ENCODE results near the gene PSMB11. TPM values are rescaled to one million over a fixed set of nuclear protein-coding genes. Genes with fewer than 3 reads are reported as not detected.
"Not testable (repeated sequence)": the region's sequence is repeated elsewhere in the genome, so short reads cannot be mapped to it uniquely, and the experiment has no call there.

PSMB11 gene
- total RNA-seq, 6 experiments from 2014 or later = 0.12 TPM; not detected in 5

DNA sequence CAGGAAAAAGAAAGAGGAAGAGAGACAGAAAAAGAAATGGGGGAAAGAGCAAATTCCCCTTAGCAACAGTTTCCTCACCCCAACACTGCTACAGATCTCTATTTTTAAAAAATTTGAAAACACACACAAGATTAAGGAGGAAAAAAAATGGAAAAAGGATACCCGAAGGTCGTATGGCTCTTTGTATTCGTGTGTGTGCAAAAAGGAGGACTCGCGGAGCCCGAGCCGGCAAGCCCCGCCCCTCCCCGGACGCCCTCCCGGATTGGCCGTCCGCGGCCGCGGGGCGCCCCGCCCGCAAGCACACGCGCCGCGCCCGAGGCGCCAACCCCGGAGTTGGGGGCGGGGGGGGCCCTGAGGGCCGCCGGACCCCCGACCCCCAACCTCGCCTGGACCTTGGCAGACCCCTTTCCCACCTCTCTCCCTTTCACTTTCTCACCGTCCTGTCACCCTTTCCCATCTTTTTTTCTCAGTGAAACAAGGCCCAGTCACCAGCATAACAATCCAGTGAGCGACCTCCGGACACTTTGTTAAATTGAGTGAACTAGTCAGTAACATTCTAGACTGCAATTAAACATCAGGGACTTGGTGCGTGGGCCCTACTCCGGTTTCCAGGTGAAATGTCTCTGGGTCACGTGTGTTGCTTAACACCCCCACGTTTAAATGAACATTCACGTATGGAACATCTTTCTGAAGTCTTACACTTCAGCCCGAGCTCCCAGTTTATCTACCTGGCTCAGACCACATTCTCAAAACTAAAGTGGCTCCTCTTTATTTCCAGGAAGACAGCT lies 31.9 kb upstream of the PSMB11 start, which contains the start of gene C14orf93:
TSS of gene C14orf93 (minus strand) at position 205 of the 788 bp plus-strand sequence. CDS start 11,120 bp downstream, outside the sequence.
- peaks cover 53% of the 10 kb centered on the region for H3K4me1 Mint-ChIP-seq (ENCODE audit: low read depth)
- TF ChIP-seq, protein P1, sequence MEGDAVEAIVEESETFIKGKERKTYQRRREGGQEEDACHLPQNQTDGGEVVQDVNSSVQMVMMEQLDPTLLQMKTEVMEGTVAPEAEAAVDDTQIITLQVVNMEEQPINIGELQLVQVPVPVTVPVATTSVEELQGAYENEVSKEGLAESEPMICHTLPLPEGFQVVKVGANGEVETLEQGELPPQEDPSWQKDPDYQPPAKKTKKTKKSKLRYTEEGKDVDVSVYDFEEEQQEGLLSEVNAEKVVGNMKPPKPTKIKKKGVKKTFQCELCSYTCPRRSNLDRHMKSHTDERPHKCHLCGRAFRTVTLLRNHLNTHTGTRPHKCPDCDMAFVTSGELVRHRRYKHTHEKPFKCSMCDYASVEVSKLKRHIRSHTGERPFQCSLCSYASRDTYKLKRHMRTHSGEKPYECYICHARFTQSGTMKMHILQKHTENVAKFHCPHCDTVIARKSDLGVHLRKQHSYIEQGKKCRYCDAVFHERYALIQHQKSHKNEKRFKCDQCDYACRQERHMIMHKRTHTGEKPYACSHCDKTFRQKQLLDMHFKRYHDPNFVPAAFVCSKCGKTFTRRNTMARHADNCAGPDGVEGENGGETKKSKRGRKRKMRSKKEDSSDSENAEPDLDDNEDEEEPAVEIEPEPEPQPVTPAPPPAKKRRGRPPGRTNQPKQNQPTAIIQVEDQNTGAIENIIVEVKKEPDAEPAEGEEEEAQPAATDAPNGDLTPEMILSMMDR (IDR thresholded peaks at IDR 0.05) = no peak
- peak within 1 kb of the TSS; percentile 92 for H3K27ac Mint-ChIP-seq
- no peaks in the 10 kb centered on the region for H3K9me3 Mint-ChIP-seq
- peaks cover 7% of the 10 kb centered on the region; the same call in 1 of the 2 replicates for H3K27me3 Mint-ChIP-seq (ENCODE audit: insufficient read depth)
- peak; percentile 43 for DNase-seq
- H3K4me3 Mint-ChIP-seq = peak within 1 kb of the TSS; percentile 95
- no peaks in the 10 kb centered on the region for H3K36me3 Mint-ChIP-seq (ENCODE audit: low read depth)

DNA sequence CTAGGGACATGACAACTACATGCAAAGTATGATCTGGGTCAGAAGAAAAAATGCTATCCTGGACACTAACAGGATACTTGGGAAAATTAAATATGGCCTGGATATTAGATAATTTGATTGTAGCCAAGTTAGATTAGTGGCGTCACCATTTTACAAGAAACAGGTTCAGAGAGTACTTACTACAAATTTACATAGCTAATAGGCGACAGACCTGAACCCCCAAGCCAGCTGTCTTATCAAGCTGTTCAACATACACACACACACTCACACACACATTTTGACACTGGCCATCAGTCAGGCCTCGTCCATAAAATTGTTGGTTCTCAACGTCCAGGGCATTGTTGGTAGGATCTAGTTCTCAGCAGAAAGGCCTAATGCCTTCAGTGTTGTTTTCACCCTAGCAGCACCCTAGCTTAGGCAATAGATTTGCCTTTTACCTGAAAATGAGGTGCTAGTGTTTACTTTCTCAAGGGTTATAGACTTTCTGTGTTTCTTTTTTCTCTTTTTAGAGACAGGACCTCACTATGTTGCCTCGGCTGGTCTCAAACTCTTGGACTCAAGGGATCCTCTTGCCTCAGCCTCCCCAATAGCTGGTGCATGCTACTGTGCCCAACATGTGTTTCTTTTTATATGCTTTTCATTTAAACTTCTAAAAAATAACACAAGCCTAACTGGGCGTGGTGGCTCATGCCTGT lies 28.8 kb upstream of the PSMB11 start:
- Mint-ChIP-seq H3K27ac (no peak overlapping the region), H3K4me1 (ENCODE audit: low read depth) (peaks cover 35% of the 10 kb centered on the region), H3K9me3 (no peaks in the 10 kb centered on the region), H3K4me3 (no peak overlapping the region), H3K36me3 (ENCODE audit: low read depth) (no peaks in the 10 kb centered on the region), H3K27me3 (ENCODE audit: insufficient read depth) (peaks cover 4% of the 10 kb centered on the region)
- TF ChIP-seq, protein P1 (IDR thresholded peaks at IDR 0.05) = no peak
- no peak for DNase-seq

DNA sequence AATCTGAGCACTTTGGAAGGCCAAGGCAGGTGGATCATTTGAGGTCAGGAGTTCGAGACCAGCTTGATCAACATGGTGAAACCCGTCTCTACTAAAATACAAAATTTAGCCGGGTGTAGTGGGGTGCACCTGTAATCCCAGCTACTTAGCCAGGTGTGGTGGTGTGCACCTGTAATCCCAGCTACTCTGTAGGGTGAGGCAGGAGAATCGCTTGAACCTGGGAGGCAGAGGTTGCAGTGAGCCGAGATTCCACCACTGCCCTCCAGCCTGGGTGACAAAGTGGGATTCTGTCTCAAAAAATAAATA lies 28.3 kb upstream of the PSMB11 start:
- not testable (repeated sequence) for H3K36me3 Mint-ChIP-seq (ENCODE audit: low read depth); H3K9me3 Mint-ChIP-seq; DNase-seq; H3K4me3 Mint-ChIP-seq; H3K27ac Mint-ChIP-seq; H3K27me3 Mint-ChIP-seq (ENCODE audit: insufficient read depth)
- peaks cover 30% of the 10 kb centered on the region for H3K4me1 Mint-ChIP-seq (ENCODE audit: low read depth)

DNA sequence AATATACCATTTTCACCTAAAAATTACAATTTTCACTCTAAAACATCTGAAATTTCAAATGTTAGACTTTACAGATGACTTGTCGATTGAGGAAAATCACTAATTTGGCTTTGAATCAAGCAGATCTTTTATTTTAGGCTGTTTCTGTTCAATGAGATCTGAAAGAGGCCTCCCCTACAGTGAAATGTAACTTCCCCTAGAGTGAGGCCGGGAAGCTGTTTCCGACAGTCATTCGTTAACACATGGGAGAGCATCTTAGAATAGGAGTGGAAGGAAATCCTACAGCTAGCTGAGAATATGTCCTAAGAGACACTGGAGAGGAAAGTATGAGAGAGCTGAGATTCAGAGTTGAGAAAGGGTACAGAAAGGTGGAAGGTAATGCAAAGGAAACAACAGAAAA lies 26.4 kb upstream of the PSMB11 start:
- Mint-ChIP-seq H3K27ac (no peak overlapping the region), H3K4me1 (ENCODE audit: low read depth) (peaks cover 11% of the 10 kb centered on the region; the same call in 1 of the 2 replicates), H3K27me3 (ENCODE audit: insufficient read depth) (no peaks in the 10 kb centered on the region; the same call in 1 of the 2 replicates), H3K36me3 (ENCODE audit: low read depth) (no peaks in the 10 kb centered on the region), H3K4me3 (no peak overlapping the region), H3K9me3 (no peaks in the 10 kb centered on the region)
- TF ChIP-seq, protein P1 (IDR thresholded peaks at IDR 0.05) = no peak
- DNase-seq = no peak

DNA sequence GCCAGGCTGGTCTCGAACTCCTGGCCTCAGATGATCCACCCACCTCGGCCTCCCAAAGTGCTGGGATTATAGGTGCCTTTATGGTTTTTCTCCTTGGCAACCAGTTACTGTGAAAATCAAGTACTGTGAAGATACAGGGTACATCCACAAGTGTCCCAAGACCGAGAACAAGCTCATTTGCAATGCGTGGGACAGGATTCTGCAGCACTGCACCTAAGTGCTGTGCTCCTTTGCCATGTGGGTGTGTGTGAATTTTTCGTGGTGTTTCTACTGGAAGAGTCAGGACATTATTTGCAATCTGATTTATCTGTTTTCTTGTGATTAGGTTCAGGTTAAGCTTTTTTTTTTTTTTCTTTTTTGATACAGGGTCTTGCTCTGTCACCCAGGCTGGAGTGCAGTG lies 24.9 kb upstream of the PSMB11 start:
- Mint-ChIP-seq H3K4me3 (no peak overlapping the region), H3K27ac (no peak overlapping the region), H3K9me3 (no peaks in the 10 kb centered on the region), H3K36me3 (ENCODE audit: low read depth) (no peaks in the 10 kb centered on the region), H3K4me1 (ENCODE audit: low read depth) (peaks cover 6% of the 10 kb centered on the region; the same call in 1 of the 2 replicates), H3K27me3 (ENCODE audit: insufficient read depth) (no peaks in the 10 kb centered on the region; the same call in 1 of the 2 replicates)
- no peak for DNase-seq
- TF ChIP-seq, protein P1 (IDR thresholded peaks at IDR 0.05) = no peak

DNA sequence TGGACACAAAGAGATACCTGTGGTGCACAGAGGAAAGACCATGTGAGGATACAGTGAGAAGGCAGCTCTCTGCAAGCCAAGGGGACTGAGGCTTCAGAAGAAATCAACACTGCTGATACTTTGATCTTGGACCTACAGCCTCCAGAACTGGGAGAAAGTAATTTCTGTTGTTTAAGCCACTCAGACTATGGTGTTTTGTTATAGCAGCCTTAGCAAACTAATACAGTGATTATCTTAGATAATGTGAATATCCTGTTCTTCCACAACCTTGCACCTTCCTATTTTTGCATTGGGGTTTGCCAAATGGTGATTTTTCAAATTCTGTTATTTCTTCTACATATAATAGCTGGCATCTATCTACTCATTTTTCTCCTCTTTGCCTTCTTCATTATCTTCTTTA lies 23.9 kb upstream of the PSMB11 start:
- TF ChIP-seq, protein P1 (IDR thresholded peaks at IDR 0.05) = no peak
- no peaks in the 10 kb centered on the region; the same call in 1 of the 2 replicates for H3K27me3 Mint-ChIP-seq (ENCODE audit: insufficient read depth)
- no peaks in the 10 kb centered on the region for H3K36me3 Mint-ChIP-seq (ENCODE audit: low read depth)
- peaks cover 6% of the 10 kb centered on the region; the same call in 1 of the 2 replicates for H3K4me1 Mint-ChIP-seq (ENCODE audit: low read depth)
- H3K27ac Mint-ChIP-seq = no peak overlapping the region
- H3K9me3 Mint-ChIP-seq = no peaks in the 10 kb centered on the region
- H3K4me3 Mint-ChIP-seq = no peak overlapping the region
- no peak for DNase-seq
